WERI-Rb-1 (cell line): ENCODE measurements around the gene TMEM204.
A peak's percentile ranks its signal among the peaks of the same experiment; 100 is the strongest.

ENCODE experiments used
- DNase-seq: peaks from one replicate; pipeline ENCODE4 v3.0.0-alpha.2; 2020
- H3K27ac ChIP-seq: fragments of 250-450 bp; sonication (Bioruptor Pico); 2 replicates; pipeline ENCODE4 v1.5.1; 2020; ENCODE audit warnings: mild to moderate bottlenecking, moderate library complexity
- H3K27me3 ChIP-seq: fragments of 250-450 bp; sonication (Bioruptor Pico); 2 replicates; pipeline ENCODE4 v1.5.1; 2021; ENCODE audit warnings: mild to moderate bottlenecking, low read depth, moderate library complexity; ENCODE audit not compliant: insufficient read depth, severe bottlenecking
- H3K36me3 ChIP-seq: fragments of 250-450 bp; sonication (Bioruptor Pico); 2 replicates; pipeline ENCODE4 v1.5.1; 2020; ENCODE audit warnings: mild to moderate bottlenecking, moderate library complexity
- H3K4me3 ChIP-seq: 2 replicates; pipeline ENCODE4 v1.5.1; 2011; ENCODE audit warnings: low read depth, mild to moderate bottlenecking, control low read depth, low read length
- H3K9me3 ChIP-seq: fragments of 250-450 bp; sonication (Bioruptor Pico); 2 replicates; pipeline ENCODE4 v1.5.1; 2021; ENCODE audit warnings: mild to moderate bottlenecking, moderate library complexity; ENCODE audit not compliant: severe bottlenecking
- CTCF ChIP-seq: IDR thresholded peaks from 2 replicates; pipeline ENCODE4 v1.5.1; 2011; ENCODE audit warnings: low read depth, mild to moderate bottlenecking, control low read depth, inconsistent platforms, low read length

TMEM204 gene

GRCh38 chr16:1511662-1512569 is 21.6 kb upstream of the TMEM204 start:
- Histone ChIP-seq H3K27ac (no peak overlapping the region), H3K4me3 (no peak overlapping the region), H3K36me3 (peaks cover 54% of the 10 kb centered on the region), H3K9me3 (peaks cover 8% of the 10 kb centered on the region), H3K27me3 (no peaks in the 10 kb centered on the region)
- DNase-seq, result peak; percentile 25
- TF ChIP-seq CTCF, result peak; percentile 25

GRCh38 chr16:1512774-1513173 is 20.7 kb upstream of the TMEM204 start:
- Histone ChIP-seq H3K9me3 (peaks cover 8% of the 10 kb centered on the region), H3K27me3 (no peaks in the 10 kb centered on the region), H3K27ac (no peak overlapping the region), H3K36me3 (peaks cover 53% of the 10 kb centered on the region), H3K4me3 (no peak overlapping the region)
- TF ChIP-seq CTCF, result no peak
- DNase-seq, result no peak

- Histone ChIP-seq H3K4me3 (no peak overlapping the region), H3K9me3 (peaks cover 8% of the 10 kb centered on the region), H3K27me3 (no peaks in the 10 kb centered on the region), H3K27ac (no peak overlapping the region), H3K36me3 (peaks cover 38% of the 10 kb centered on the region)
- DNase-seq, result no peak
- no peak for TF ChIP-seq CTCF
These were observed 19.0 kb upstream of the TMEM204 start for GRCh38 chr16:1514507-1514906.

- H3K9me3 ChIP-seq, result peaks cover 8% of the 10 kb centered on the region
- H3K36me3 ChIP-seq, result peaks cover 19% of the 10 kb centered on the region
- DNase-seq, result no peak
- TF ChIP-seq CTCF, result no peak
- H3K4me3 ChIP-seq, result no peak overlapping the region
- H3K27ac ChIP-seq, result no peak overlapping the region
- H3K27me3 ChIP-seq, result no peaks in the 10 kb centered on the region
These were observed 14.8 kb upstream of the TMEM204 start for GRCh38 chr16:1518626-1519135.

- peaks cover 3% of the 10 kb centered on the region for H3K9me3 ChIP-seq
- no peak for DNase-seq
- TF ChIP-seq CTCF, result no peak
- no peaks in the 10 kb centered on the region for H3K27me3 ChIP-seq
- no peak overlapping the region for H3K4me3 ChIP-seq
- peaks cover 12% of the 10 kb centered on the region for H3K36me3 ChIP-seq
- no peak overlapping the region for H3K27ac ChIP-seq
These were observed 13.6 kb upstream of the TMEM204 start for GRCh38 chr16:1519831-1520230.

- Histone ChIP-seq H3K36me3 (peaks cover 11% of the 10 kb centered on the region), H3K27me3 (no peaks in the 10 kb centered on the region), H3K27ac (no peak overlapping the region), H3K4me3 (no peak overlapping the region), H3K9me3 (no peaks in the 10 kb centered on the region)
- no peak for TF ChIP-seq CTCF
- no peak for DNase-seq
These were observed 13.0 kb upstream of the TMEM204 start for GRCh38 chr16:1520461-1520860.
